ENCODE measurements around the gene S100A7A. TPM values are rescaled to one million over a fixed set of nuclear protein-coding genes. Genes with fewer than 3 reads are reported as not detected.

Gene S100A7A
- total and polyA plus RNA-seq, 2 of the 13 experiments (the other 11 are each of a cell fraction or from before 2014, with no cell fraction given): not detected

DNA sequence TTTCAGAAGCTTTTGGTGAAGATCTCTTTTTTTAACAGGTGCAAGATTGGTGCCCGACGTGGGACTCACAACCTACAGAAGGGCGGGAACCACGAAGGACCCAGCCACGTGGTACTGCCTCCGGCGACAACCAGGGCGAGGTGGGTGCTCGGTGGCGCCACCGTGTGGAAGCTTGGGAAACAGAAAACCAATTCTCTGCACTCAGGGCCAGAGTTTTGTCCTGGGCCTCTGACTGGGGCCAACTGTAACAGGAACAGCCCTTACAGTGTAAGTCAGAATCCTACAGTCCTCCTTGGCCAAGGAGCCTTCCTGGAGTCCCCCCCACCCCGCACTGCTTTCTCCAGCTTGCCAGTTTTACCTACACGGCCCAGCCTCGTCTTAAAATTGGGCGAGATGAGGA, 11.6 kb upstream of the S100A7A start:
- CTCF ChIA-PET (ENCODE audit: low intra/inter-chr PET ratio, low total read pairs): no interaction called here
- TF ChIP-seq RFXAP (CRISPR knock-in tag; IDR thresholded peaks at IDR 0.05; ENCODE audit: borderline replicate concordance): no peak
- TF ChIP-seq YY1 (IDR thresholded peaks at IDR 0.05; ENCODE audit: insufficient read depth, insufficient replicate concordance, low read depth, low read length): no peak
- no peak for TF ChIP-seq CAMTA2 (CRISPR knock-in tag; IDR thresholded peaks at IDR 0.05; ENCODE audit: borderline replicate concordance)
- no peak for TF ChIP-seq RORA (CRISPR knock-in tag; IDR thresholded peaks at IDR 0.05)
- 0 out of 2 replicates have a peak, but pooled peaks have one; percentile 24 for TF ChIP-seq SALL1 (CRISPR knock-in tag; IDR thresholded peaks at IDR 0.05)
- TF ChIP-seq, protein P1, sequence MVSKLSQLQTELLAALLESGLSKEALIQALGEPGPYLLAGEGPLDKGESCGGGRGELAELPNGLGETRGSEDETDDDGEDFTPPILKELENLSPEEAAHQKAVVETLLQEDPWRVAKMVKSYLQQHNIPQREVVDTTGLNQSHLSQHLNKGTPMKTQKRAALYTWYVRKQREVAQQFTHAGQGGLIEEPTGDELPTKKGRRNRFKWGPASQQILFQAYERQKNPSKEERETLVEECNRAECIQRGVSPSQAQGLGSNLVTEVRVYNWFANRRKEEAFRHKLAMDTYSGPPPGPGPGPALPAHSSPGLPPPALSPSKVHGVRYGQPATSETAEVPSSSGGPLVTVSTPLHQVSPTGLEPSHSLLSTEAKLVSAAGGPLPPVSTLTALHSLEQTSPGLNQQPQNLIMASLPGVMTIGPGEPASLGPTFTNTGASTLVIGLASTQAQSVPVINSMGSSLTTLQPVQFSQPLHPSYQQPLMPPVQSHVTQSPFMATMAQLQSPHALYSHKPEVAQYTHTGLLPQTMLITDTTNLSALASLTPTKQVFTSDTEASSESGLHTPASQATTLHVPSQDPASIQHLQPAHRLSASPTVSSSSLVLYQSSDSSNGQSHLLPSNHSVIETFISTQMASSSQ (IDR thresholded peaks at IDR 0.05; ENCODE audit: low read depth): no peak
- TF ChIP-seq, protein P1 (CRISPR knock-in tag; IDR thresholded peaks at IDR 0.05; ENCODE audit: borderline replicate concordance): no peak
- TF ChIP-seq, protein P2, sequence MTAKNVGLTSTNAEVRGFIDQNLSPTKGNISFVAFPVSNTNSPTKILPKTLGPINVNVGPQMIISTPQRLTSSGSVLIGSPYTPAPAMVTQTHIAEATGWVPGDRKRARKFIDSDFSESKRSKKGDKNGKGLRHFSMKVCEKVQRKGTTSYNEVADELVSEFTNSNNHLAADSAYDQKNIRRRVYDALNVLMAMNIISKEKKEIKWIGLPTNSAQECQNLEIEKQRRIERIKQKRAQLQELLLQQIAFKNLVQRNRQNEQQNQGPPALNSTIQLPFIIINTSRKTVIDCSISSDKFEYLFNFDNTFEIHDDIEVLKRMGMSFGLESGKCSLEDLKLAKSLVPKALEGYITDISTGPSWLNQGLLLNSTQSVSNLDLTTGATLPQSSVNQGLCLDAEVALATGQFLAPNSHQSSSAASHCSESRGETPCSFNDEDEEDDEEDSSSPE (CRISPR knock-in tag; IDR thresholded peaks at IDR 0.05): peak; percentile 93
- TF ChIP-seq JUND (CRISPR knock-in tag; IDR thresholded peaks at IDR 0.05): no peak
- TF ChIP-seq ZNF672 (CRISPR knock-in tag; IDR thresholded peaks at IDR 0.05): no peak
- TF ChIP-seq TFDP1 (CRISPR knock-in tag; IDR thresholded peaks at IDR 0.05; ENCODE audit: borderline replicate concordance): peak; percentile 97
- TF ChIP-seq NONO (IDR thresholded peaks at IDR 0.05): no peak
- TF ChIP-seq NONO (CRISPR knock-in tag; conservative IDR thresholded peaks at IDR 0.05): no peak
- TF ChIP-seq ZNF34 (CRISPR knock-in tag; IDR thresholded peaks at IDR 0.05; ENCODE audit: borderline replicate concordance): no peak
- TF ChIP-seq ZNF841 (CRISPR knock-in tag; IDR thresholded peaks at IDR 0.05; ENCODE audit: borderline replicate concordance): no peak
- no peak for TF ChIP-seq ZNF512B (CRISPR knock-in tag; IDR thresholded peaks at IDR 0.05; ENCODE audit: borderline replicate concordance)

More for the DNA sequence above, 11.6 kb upstream of the S100A7A start:
- Histone ChIP-seq H3K36me3 (replicated peaks in 1 of 2; ENCODE audit: control insufficient read depth in 1 of 2, insufficient read depth in 2 of 2, low read length in 2 of 2) (no peaks in the 10 kb centered on the region), H3K4me1 (ENCODE audit: insufficient read depth, low read length) (no peaks in the 10 kb centered on the region), H3K9me3 (ENCODE audit: low read length) (no peaks in the 10 kb centered on the region), H3K27ac (ENCODE audit: extremely low read length, insufficient read depth, low read length) (no peak overlapping the region), H3K79me2 (ENCODE audit: insufficient read depth, low read length) (no peaks in the 10 kb centered on the region), H3K4me3 (replicated peaks in 1 of 3; ENCODE audit: insufficient read depth in 1 of 3, low read depth in 2 of 3, low read length in 3 of 3) (no peak overlapping the region), H3K9ac (ENCODE audit: insufficient read depth, low read depth, low read length) (no peak overlapping the region), H4K20me1 (ENCODE audit: insufficient read depth, low read length) (no peaks in the 10 kb centered on the region), H3K27me3 (ENCODE audit: control insufficient read depth in 1 of 2, insufficient read depth in 2 of 2, low read length in 2 of 2) (peaks cover 1 to 28% of the 10 kb centered on the region in 2 experiments; a peak in 3 of 5 replicates), H3K4me2 (ENCODE audit: low read depth, low read length) (no peak overlapping the region), H2AFZ (ENCODE audit: low read length) (no peak overlapping the region)
- 2% methylated on average over 15 of the region's 15 CpGs for WGBS (ENCODE audit: low lambda C conversion rate)
- FAIRE-seq: no peak
- intact Hi-C loops (cut with micrococcal nuclease; ENCODE audit: unreplicated experiment): no loop called here
- BruUV-seq (replicated peaks): no TSS peak
- POLR2A ChIA-PET: no interaction called here
- peak; percentile 11 for DNase-seq (ENCODE audit: low spot score)
- peak; percentile 51; the same call in 2 of the 3 replicates for ATAC-seq
- in situ Hi-C loops (cut with HindIII; ENCODE audit: extremely low pct_ligation_motif_present, low pct_unique_long_range_greater_than_20kb): no loop called here
